HepG2 (cell line): ENCODE data around the gene SEM1. TPM values are rescaled to one million over a fixed set of nuclear protein-coding genes. Genes with fewer than 3 reads are reported as not detected.

Experiments
- AHR ChIP-seq: IDR thresholded peaks from 2 replicates; pipeline ENCODE4 v1.6.1; 2018; ENCODE audit warnings: missing genetic modification reagents, missing compliant biosample characterization
- CEBPG ChIP-seq: IDR thresholded peaks from 2 replicates; pipeline ENCODE4 v1.6.1; 2016
- CREM ChIP-seq, 2 experiments: sonication (generic) in 1 of 2; formaldehyde crosslinking in 1 of 2; IDR thresholded peaks; 2 replicates each; pipeline versions ENCODE4 v1.4.0 to v1.6.1; 2016 to 2020; ENCODE audit warnings: antibody characterized with exemption in 1 of 2, mild to moderate bottlenecking in 1 of 2, missing genetic modification reagents in 1 of 2
- HNRNPL ChIP-seq: fragments of 200-400 bp; formaldehyde crosslinking; IDR thresholded peaks from 2 replicates; pipeline ENCODE4 v1.6.1; 2017; ENCODE audit warnings: mild to moderate bottlenecking, low read depth, low read length
- KLF9 ChIP-seq: IDR thresholded peaks from 2 replicates; pipeline ENCODE4 v1.6.1; 2016; ENCODE audit warnings: low read depth
- MAFF ChIP-seq: IDR thresholded peaks from 2 replicates; pipeline ENCODE4 v1.6.1; 2011; ENCODE audit warnings: low read depth, low read length, improper control_type of control experiment
- MAFG ChIP-seq: sonication (generic); formaldehyde crosslinking; IDR thresholded peaks from 2 replicates; pipeline ENCODE4 v1.5.1; 2020; ENCODE audit warnings: mild to moderate bottlenecking, missing genetic modification reagents
- PHF21A ChIP-seq: sonication (generic); formaldehyde crosslinking; IDR thresholded peaks from 2 replicates; pipeline ENCODE4 v1.5.0; 2020; ENCODE audit warnings: mild to moderate bottlenecking, missing genetic modification reagents
- PITX1 ChIP-seq: sonication (generic); formaldehyde crosslinking; IDR thresholded peaks from 2 replicates; pipeline ENCODE4 v1.5.1; 2020; ENCODE audit warnings: mild to moderate bottlenecking, missing genetic modification reagents
- RNF2 ChIP-seq: fragments of 450-650 bp; conservative IDR thresholded peaks from 2 replicates; pipeline ENCODE4 v1.6.1; 2016; ENCODE audit warnings: low read depth
- SOX6 ChIP-seq, 2 experiments: fragments of 450-650 bp in 1 of 2; sonication (generic) in 1 of 2; formaldehyde crosslinking in 1 of 2; IDR thresholded peaks; 2 replicates each; pipeline versions ENCODE4 v1.4.0 to v1.6.1; 2017 to 2020; ENCODE audit warnings: antibody characterized with exemption in 1 of 2, mild to moderate bottlenecking in 1 of 2, missing genetic modification reagents in 1 of 2
- SP2 ChIP-seq: sonication (generic); formaldehyde crosslinking; IDR thresholded peaks from 2 replicates; pipeline ENCODE4 v1.5.1; 2020; ENCODE audit warnings: mild to moderate bottlenecking, missing genetic modification reagents
- ZNF331 ChIP-seq: sonication (generic); formaldehyde crosslinking; IDR thresholded peaks from 2 replicates; pipeline ENCODE4 v1.4.0; 2020; ENCODE audit warnings: missing genetic modification reagents
- ZNF569 ChIP-seq: sonication (generic); formaldehyde crosslinking; IDR thresholded peaks from 2 replicates; pipeline ENCODE4 v1.5.0; 2020; ENCODE audit warnings: mild to moderate bottlenecking, missing genetic modification reagents, moderate library complexity, borderline replicate concordance
- ZNF570 ChIP-seq: sonication (generic); formaldehyde crosslinking; IDR thresholded peaks from 2 replicates; pipeline ENCODE4 v1.4.0; 2020; ENCODE audit warnings: mild to moderate bottlenecking, missing genetic modification reagents, borderline replicate concordance
- ZNF709 ChIP-seq: sonication (generic); formaldehyde crosslinking; IDR thresholded peaks from 2 replicates; pipeline ENCODE4 v1.5.0; 2020; ENCODE audit warnings: mild to moderate bottlenecking, missing genetic modification reagents
- ZNF776 ChIP-seq: sonication (generic); formaldehyde crosslinking; IDR thresholded peaks from 2 replicates; pipeline ENCODE4 v1.4.0; 2020; ENCODE audit warnings: mild to moderate bottlenecking, missing genetic modification reagents
- ZSCAN20 ChIP-seq: sonication (generic); formaldehyde crosslinking; IDR thresholded peaks from 2 replicates; pipeline ENCODE4 v1.4.0; 2020; ENCODE audit warnings: missing genetic modification reagents, mild to moderate bottlenecking, borderline replicate concordance
- polyA plus RNA-seq, 8 experiments: library from polyadenylated mRNA; depleted of rRNA in 3 of 8; stranded (reverse) in 7 of 8; unstranded in 1 of 8; fragments of >200 nt; fragmentation: Illumina TruSeq in 4 of 8; extraction: Trizol in 4 of 8; gene quantifications; 2 replicates each; pipeline versions ENCODE4 v1.2.1 to v1.2.3, GENCODE V29; 2011 to 2016; ENCODE audit warnings: low read depth in 4 of 8, missing spikeins in 1 of 8, mixed read lengths in 1 of 8; ENCODE audit not compliant: insufficient read depth in 1 of 8
- total RNA-seq, 5 experiments: library from RNA; depleted of rRNA; stranded (reverse); fragments of >200 nt; fragmentation: Illumina TruSeq; extraction: Trizol; gene quantifications; 2 replicates each; pipeline ENCODE4 v1.2.3, GENCODE V29; 2016; ENCODE audit warnings: low read depth in 1 of 5
- TF ChIP-seq, protein P1 (sequence below): sonication (generic); formaldehyde crosslinking; IDR thresholded peaks from 2 replicates; pipeline ENCODE4 v1.4.0; 2020; ENCODE audit warnings: mild to moderate bottlenecking, missing genetic modification reagents
- TF ChIP-seq, protein P2 (sequence below): sonication (generic); formaldehyde crosslinking; IDR thresholded peaks from 2 replicates; pipeline ENCODE4 v1.4.0; 2020; ENCODE audit warnings: missing genetic modification reagents, borderline replicate concordance
- TF ChIP-seq, protein P3 (sequence below): sonication (generic); formaldehyde crosslinking; IDR thresholded peaks from 2 replicates; pipeline ENCODE4 v1.4.0; 2020; ENCODE audit warnings: mild to moderate bottlenecking, missing genetic modification reagents
- TF ChIP-seq, protein P4 (sequence below): conservative IDR thresholded peaks from 2 replicates; pipeline ENCODE4 v1.6.1; 2018; ENCODE audit warnings: missing genetic modification reagents
- TF ChIP-seq, protein P5 (sequence below): sonication (generic); formaldehyde crosslinking; IDR thresholded peaks from 2 replicates; pipeline ENCODE4 v1.8.1; 2023; ENCODE audit warnings: mild to moderate bottlenecking, missing genetic modification reagents, borderline replicate concordance

Gene SEM1
- total and polyA plus RNA-seq, 2 of the 13 experiments (the other 11 are each of a cell fraction or from before 2014, with no cell fraction given) = 40.7 to 174 TPM

DNA sequence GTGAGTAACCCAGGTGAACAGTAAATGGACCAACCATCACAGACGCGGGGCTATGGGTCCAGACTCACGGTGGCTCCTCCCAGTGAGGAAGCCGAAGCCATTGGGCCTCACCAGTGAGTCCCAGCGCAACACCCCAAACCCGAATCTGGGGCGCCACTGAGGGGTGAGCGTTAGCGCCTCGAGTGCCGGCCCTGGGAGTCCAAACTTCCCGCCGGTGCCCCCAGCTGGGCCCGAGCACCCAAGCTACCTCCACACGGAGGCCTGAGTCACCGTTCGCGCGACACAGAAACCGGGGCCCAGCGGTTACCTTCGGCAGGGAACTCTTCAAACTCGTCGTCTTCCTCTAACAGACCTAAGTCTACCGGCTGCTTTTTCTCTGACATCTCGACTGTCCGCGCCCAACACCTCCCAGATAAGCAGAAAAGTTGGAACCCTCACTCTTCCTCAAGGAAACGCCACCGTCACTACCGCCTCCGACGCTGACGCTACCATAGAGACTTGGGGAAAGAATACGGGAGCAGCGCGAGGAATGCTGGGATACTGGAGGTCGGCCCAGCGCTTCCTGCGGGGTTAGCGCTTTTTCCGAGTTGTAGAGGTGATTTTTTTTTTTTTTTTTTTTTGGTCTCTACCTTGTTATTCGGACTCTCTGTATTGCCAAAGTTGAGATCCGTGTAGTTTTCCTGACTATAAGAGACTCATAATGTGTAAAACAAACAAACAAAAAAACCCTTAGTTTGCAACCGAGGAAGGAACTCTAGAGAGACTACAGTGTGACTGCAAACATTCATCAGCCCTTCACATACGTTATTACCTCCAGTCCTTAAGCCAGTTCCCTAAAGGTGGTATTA lies at the start of gene SEM1 (continued):
- TF ChIP-seq, protein P1, sequence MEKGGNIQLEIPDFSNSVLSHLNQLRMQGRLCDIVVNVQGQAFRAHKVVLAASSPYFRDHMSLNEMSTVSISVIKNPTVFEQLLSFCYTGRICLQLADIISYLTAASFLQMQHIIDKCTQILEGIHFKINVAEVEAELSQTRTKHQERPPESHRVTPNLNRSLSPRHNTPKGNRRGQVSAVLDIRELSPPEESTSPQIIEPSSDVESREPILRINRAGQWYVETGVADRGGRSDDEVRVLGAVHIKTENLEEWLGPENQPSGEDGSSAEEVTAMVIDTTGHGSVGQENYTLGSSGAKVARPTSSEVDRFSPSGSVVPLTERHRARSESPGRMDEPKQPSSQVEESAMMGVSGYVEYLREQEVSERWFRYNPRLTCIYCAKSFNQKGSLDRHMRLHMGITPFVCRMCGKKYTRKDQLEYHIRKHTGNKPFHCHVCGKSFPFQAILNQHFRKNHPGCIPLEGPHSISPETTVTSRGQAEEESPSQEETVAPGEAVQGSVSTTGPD (CRISPR knock-in tag) = no peak
- TF ChIP-seq ZNF569 (CRISPR knock-in tag) = no peak
- TF ChIP-seq MAFF = peak; percentile 35; the same call in 1 of the 2 replicates
- TF ChIP-seq SOX6 (IDR thresholded peaks at IDR 0.05) = no peak
- peak; percentile 64 for TF ChIP-seq SOX6 (CRISPR knock-in tag; IDR thresholded peaks at IDR 0.05)
- no peak for TF ChIP-seq MAFG (CRISPR knock-in tag)
- TF ChIP-seq CEBPG (CRISPR knock-in tag) = no peak
- peak; percentile 67; the same call in 1 of the 2 replicates for TF ChIP-seq ZNF331 (CRISPR knock-in tag)
- no peak for TF ChIP-seq PHF21A (CRISPR knock-in tag)
- TF ChIP-seq ZNF570 = no peak
- TF ChIP-seq, protein P2, sequence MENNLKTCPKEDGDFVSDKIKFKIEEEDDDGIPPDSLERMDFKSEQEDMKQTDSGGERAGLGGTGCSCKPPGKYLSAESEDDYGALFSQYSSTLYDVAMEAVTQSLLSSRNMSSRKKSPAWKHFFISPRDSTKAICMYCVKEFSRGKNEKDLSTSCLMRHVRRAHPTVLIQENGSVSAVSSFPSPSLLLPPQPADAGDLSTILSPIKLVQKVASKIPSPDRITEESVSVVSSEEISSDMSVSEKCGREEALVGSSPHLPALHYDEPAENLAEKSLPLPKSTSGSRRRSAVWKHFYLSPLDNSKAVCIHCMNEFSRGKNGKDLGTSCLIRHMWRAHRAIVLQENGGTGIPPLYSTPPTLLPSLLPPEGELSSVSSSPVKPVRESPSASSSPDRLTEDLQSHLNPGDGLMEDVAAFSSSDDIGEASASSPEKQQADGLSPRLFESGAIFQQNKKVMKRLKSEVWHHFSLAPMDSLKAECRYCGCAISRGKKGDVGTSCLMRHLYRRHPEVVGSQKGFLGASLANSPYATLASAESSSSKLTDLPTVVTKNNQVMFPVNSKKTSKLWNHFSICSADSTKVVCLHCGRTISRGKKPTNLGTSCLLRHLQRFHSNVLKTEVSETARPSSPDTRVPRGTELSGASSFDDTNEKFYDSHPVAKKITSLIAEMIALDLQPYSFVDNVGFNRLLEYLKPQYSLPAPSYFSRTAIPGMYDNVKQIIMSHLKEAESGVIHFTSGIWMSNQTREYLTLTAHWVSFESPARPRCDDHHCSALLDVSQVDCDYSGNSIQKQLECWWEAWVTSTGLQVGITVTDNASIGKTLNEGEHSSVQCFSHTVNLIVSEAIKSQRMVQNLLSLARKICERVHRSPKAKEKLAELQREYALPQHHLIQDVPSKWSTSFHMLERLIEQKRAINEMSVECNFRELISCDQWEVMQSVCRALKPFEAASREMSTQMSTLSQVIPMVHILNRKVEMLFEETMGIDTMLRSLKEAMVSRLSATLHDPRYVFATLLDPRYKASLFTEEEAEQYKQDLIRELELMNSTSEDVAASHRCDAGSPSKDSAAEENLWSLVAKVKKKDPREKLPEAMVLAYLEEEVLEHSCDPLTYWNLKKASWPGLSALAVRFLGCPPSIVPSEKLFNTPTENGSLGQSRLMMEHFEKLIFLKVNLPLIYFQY = no peak
- TF ChIP-seq, protein P3, sequence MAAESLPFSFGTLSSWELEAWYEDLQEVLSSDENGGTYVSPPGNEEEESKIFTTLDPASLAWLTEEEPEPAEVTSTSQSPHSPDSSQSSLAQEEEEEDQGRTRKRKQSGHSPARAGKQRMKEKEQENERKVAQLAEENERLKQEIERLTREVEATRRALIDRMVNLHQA (CRISPR knock-in tag) = no peak
- TF ChIP-seq, protein P4, sequence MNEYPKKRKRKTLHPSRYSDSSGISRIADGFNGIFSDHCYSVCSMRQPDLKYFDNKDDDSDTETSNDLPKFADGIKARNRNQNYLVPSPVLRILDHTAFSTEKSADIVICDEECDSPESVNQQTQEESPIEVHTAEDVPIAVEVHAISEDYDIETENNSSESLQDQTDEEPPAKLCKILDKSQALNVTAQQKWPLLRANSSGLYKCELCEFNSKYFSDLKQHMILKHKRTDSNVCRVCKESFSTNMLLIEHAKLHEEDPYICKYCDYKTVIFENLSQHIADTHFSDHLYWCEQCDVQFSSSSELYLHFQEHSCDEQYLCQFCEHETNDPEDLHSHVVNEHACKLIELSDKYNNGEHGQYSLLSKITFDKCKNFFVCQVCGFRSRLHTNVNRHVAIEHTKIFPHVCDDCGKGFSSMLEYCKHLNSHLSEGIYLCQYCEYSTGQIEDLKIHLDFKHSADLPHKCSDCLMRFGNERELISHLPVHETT (CRISPR knock-in tag) = no peak
- TF ChIP-seq AHR (CRISPR knock-in tag) = peak; percentile 69; the same call in 1 of the 2 replicates
- no peak; the same call in 1 of the 2 replicates for TF ChIP-seq ZSCAN20 (CRISPR knock-in tag)
- TF ChIP-seq KLF9 = 0 out of 2 replicates have a peak, but pooled peaks have one; percentile 64
- TF ChIP-seq CREM (IDR thresholded peaks at IDR 0.05) = peak; percentile 87
- TF ChIP-seq CREM (CRISPR knock-in tag; IDR thresholded peaks at IDR 0.05) = no peak
- TF ChIP-seq ZNF776 = peak; percentile 74; the same call in 1 of the 2 replicates
- no peak for TF ChIP-seq ZNF709 (CRISPR knock-in tag)
- TF ChIP-seq, protein P5, sequence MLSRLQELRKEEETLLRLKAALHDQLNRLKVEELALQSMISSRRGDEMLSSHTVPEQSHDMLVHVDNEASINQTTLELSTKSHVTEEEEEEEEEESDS (CRISPR knock-in tag) = no peak
- TF ChIP-seq RNF2 = no peak
- no peak for TF ChIP-seq SP2 (CRISPR knock-in tag)
- no peak for TF ChIP-seq HNRNPL
- TF ChIP-seq PITX1 (CRISPR knock-in tag) = no peak
